ENCODE data around the gene RPS19. TPM values are rescaled to one million over a fixed set of nuclear protein-coding genes. Genes with fewer than 3 reads are reported as not detected.

Gene RPS19
- polyA plus RNA-seq, 1 experiment, result 1,320 TPM

- Histone ChIP-seq H3K27me3 (ENCODE audit: control insufficient read depth, insufficient read depth, low read length) (no peaks in the 10 kb centered on the region), H3K9me3 (ENCODE audit: control insufficient read depth, insufficient read depth, low read length) (0 out of 2 replicates have a peak, but pooled peaks cover 4% of the 10 kb centered on the region), H3K4me3 (ENCODE audit: low read depth, low read length) (no peak overlapping the region), H3K27ac (ENCODE audit: low read depth, low read length) (peak overlapping the region; percentile 11)
- no peak for DNase-seq (ENCODE audit: low read depth, low spot score)
- POLR2A ChIA-PET, result interaction anchor here (0.7 kb wide), 1 partner anchor 22 kb away, joined by 5 read pairs; no protein-coding TSS in a partner anchor
- TF ChIP-seq, protein P1, sequence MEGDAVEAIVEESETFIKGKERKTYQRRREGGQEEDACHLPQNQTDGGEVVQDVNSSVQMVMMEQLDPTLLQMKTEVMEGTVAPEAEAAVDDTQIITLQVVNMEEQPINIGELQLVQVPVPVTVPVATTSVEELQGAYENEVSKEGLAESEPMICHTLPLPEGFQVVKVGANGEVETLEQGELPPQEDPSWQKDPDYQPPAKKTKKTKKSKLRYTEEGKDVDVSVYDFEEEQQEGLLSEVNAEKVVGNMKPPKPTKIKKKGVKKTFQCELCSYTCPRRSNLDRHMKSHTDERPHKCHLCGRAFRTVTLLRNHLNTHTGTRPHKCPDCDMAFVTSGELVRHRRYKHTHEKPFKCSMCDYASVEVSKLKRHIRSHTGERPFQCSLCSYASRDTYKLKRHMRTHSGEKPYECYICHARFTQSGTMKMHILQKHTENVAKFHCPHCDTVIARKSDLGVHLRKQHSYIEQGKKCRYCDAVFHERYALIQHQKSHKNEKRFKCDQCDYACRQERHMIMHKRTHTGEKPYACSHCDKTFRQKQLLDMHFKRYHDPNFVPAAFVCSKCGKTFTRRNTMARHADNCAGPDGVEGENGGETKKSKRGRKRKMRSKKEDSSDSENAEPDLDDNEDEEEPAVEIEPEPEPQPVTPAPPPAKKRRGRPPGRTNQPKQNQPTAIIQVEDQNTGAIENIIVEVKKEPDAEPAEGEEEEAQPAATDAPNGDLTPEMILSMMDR (IDR thresholded peaks at IDR 0.05; ENCODE audit: low read depth, low read length), result no peak
- CTCF ChIA-PET, result interaction anchor here (0.6 to 1.5 kb wide), 3 partner anchors 9 to 718 kb away, joined by 4 to 6 read pairs (median 5); no protein-coding TSS in a partner anchor
These were observed 27.0 kb downstream of the RPS19 start for GRCh38 chr19:41886761-41887710.

- H3K27me3 ChIP-seq (ENCODE audit: control insufficient read depth, insufficient read depth, low read length), result no peaks in the 10 kb centered on the region
- CTCF ChIA-PET, result no interaction called here
- POLR2A ChIA-PET, result no interaction called here
- DNase-seq (ENCODE audit: low read depth, low spot score), result no peak
- TF ChIP-seq, protein P1 (IDR thresholded peaks at IDR 0.05; ENCODE audit: low read depth, low read length), result no peak
- no peak overlapping the region for H3K4me3 ChIP-seq (ENCODE audit: low read depth, low read length)
- H3K9me3 ChIP-seq (ENCODE audit: control insufficient read depth, insufficient read depth, low read length), result 0 out of 2 replicates have a peak, but pooled peaks cover 4% of the 10 kb centered on the region
- H3K27ac ChIP-seq (ENCODE audit: low read depth, low read length), result peak overlapping the region; percentile 11
These were observed 27.8 kb downstream of the RPS19 start for GRCh38 chr19:41887711-41888382.

- no peaks in the 10 kb centered on the region for H3K27me3 ChIP-seq (ENCODE audit: control insufficient read depth, insufficient read depth, low read length)
- no peak for DNase-seq (ENCODE audit: low read depth, low spot score)
- H3K4me3 ChIP-seq (ENCODE audit: low read depth, low read length), result no peak overlapping the region
- no peak overlapping the region for H3K27ac ChIP-seq (ENCODE audit: low read depth, low read length)
- ChIA-PET CTCF (no interaction called here), POLR2A (no interaction called here)
- TF ChIP-seq, protein P1 (IDR thresholded peaks at IDR 0.05; ENCODE audit: low read depth, low read length), result no peak
- H3K9me3 ChIP-seq (ENCODE audit: control insufficient read depth, insufficient read depth, low read length), result no peaks in the 10 kb centered on the region
These were observed 28.9 kb downstream of the RPS19 start for GRCh38 chr19:41888926-41889325.

DNA sequence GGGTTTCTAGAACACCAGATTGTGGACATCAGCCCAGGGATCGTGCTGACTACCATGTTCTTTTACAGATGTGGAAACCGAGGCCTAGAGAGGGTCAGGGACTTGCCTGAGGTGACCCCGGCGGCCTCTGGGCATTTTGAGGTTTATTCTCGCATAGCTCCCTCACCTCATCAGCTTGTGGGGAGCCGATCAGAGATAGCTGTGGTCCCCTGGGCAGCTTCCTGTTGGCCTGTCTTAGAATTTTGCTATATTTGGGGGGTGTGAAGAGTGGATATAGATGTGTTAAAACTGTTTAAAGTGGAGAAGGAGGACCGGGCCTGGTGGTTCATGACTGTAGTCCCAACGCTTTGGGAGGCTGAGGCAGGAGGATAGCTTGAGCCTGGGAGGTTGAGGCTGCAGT, 29.8 kb downstream of the RPS19 start:
- Histone ChIP-seq H3K9me3 (ENCODE audit: control insufficient read depth, insufficient read depth, low read length) (no peaks in the 10 kb centered on the region), H3K27ac (ENCODE audit: low read depth, low read length) (no peak overlapping the region), H3K4me3 (ENCODE audit: low read depth, low read length) (no peak overlapping the region), H3K27me3 (ENCODE audit: control insufficient read depth, insufficient read depth, low read length) (no peaks in the 10 kb centered on the region)
- ChIA-PET CTCF (no interaction called here), POLR2A (no interaction called here)
- DNase-seq (ENCODE audit: low read depth, low spot score), result no peak
- TF ChIP-seq, protein P1 (IDR thresholded peaks at IDR 0.05; ENCODE audit: low read depth, low read length), result no peak
